Liver (tissue), 2 donors: ENCODE results near the gene PPP1R1A.

ENCODE experiments used
- FOXA1 ChIP-seq: IDR thresholded peaks from 2 replicates; pipeline ENCODE4 v1.6.1; 2016; ENCODE audit warnings: antibody characterized with exemption
- TF ChIP-seq, protein P1 (sequence below): fragments of 150-350 bp; IDR thresholded peaks from 2 replicates; pipeline ENCODE4 v1.5.1; 2017; ENCODE audit warnings: improper control_type of control experiment, low read depth, low read length; ENCODE audit not compliant: missing input control
- donor health status: healthy.

DNA sequence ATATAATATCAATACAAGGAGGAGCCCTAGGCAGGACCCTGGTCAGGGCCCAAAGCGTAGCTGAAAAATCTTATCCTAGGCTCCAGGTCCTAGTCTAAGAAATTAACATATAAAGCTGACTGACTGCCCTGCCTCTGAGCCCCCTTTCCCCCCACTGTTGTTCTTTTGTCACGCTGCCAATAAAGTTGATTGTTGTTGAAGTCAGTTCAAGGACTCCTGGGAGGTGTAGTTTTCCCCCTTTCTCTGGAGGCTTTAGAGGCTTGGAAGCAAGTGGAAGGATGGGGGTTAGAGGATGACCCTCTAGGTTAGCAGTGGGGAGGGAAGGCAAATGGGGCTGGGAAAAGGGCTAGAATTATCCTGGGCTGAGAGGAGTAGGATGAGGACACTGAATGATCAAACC lies 3.2 kb downstream of the PPP1R1A start:
- TF ChIP-seq, protein P1, sequence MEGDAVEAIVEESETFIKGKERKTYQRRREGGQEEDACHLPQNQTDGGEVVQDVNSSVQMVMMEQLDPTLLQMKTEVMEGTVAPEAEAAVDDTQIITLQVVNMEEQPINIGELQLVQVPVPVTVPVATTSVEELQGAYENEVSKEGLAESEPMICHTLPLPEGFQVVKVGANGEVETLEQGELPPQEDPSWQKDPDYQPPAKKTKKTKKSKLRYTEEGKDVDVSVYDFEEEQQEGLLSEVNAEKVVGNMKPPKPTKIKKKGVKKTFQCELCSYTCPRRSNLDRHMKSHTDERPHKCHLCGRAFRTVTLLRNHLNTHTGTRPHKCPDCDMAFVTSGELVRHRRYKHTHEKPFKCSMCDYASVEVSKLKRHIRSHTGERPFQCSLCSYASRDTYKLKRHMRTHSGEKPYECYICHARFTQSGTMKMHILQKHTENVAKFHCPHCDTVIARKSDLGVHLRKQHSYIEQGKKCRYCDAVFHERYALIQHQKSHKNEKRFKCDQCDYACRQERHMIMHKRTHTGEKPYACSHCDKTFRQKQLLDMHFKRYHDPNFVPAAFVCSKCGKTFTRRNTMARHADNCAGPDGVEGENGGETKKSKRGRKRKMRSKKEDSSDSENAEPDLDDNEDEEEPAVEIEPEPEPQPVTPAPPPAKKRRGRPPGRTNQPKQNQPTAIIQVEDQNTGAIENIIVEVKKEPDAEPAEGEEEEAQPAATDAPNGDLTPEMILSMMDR = no peak
- no peak for TF ChIP-seq FOXA1
